Breast epithelium (tissue), 3 donors: ENCODE results near the gene STAG1.

Source experiments
- POLR2AphosphoS5 ChIP-seq, 3 donors: sonication (generic); formaldehyde crosslinking; IDR thresholded peaks; one replicate each; pipeline ENCODE4 v1.6.1; 2017; ENCODE audit warnings: antibody characterized with exemption in 3 of 3
- TF ChIP-seq, protein P1 (sequence below), 3 donors: fragments of 450-650 bp; IDR thresholded peaks; one replicate each; pipeline ENCODE4 v1.5.1; 2016 to 2017; ENCODE audit warnings: antibody characterized with exemption in 3 of 3, mild to moderate bottlenecking in 3 of 3, moderate library complexity in 3 of 3

DNA sequence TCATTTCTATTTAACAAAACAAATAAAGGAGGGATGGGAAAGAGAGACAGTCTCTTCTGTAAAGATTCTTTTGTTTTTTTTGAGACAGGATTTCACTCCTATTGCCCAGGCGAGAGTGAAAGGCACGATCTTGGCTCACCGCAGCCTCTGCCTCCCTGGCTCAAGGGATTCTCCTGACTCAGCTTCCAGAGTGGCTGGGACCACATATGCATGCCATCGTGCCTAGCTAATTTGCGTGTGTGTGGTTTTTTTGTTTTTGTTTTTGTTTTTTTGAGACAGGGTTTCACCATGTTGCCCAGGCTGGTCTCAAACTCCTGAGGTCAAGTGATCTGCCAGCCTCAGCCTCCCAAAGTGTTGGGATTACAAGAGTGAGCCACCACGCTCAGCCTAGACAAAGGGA lies 23.3 kb downstream of the STAG1 start:
- no peak for TF ChIP-seq POLR2AphosphoS5 (IDR thresholded peaks at IDR 0.05)
- TF ChIP-seq, protein P1, sequence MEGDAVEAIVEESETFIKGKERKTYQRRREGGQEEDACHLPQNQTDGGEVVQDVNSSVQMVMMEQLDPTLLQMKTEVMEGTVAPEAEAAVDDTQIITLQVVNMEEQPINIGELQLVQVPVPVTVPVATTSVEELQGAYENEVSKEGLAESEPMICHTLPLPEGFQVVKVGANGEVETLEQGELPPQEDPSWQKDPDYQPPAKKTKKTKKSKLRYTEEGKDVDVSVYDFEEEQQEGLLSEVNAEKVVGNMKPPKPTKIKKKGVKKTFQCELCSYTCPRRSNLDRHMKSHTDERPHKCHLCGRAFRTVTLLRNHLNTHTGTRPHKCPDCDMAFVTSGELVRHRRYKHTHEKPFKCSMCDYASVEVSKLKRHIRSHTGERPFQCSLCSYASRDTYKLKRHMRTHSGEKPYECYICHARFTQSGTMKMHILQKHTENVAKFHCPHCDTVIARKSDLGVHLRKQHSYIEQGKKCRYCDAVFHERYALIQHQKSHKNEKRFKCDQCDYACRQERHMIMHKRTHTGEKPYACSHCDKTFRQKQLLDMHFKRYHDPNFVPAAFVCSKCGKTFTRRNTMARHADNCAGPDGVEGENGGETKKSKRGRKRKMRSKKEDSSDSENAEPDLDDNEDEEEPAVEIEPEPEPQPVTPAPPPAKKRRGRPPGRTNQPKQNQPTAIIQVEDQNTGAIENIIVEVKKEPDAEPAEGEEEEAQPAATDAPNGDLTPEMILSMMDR (IDR thresholded peaks at IDR 0.05), result no peak
